NCI-H2196 (cell line): ENCODE results near the gene ATG16L1.
"Not testable (repeated sequence)": the region's sequence is repeated elsewhere in the genome, so short reads cannot be mapped to it uniquely, and the experiment has no call there.

ENCODE experiments used
- DNase-seq: peaks from one replicate; lab custom pipeline; 2025; ENCODE audit not compliant: unreplicated experiment; lab: John Stamatoyannopoulos, UW

Gene ATG16L1

GRCh38 chr2:233328922-233329321, 77.4 kb downstream of the ATG16L1 start:
- DNase-seq, result no peak

- no peak for DNase-seq
Observed at GRCh38 chr2:233329489-233330135, 78.1 kb downstream of the ATG16L1 start.

GRCh38 chr2:233331536-233331935, 80.1 kb downstream of the ATG16L1 start:
- DNase-seq, result no peak

GRCh38 chr2:233332125-233332524, 80.7 kb downstream of the ATG16L1 start:
- DNase-seq, result no peak

GRCh38 chr2:233334915-233335314, 83.4 kb downstream of the ATG16L1 start:
- DNase-seq, result no peak

GRCh38 chr2:233336091-233336490, 84.6 kb downstream of the ATG16L1 start:
- DNase-seq, result not testable (repeated sequence)

GRCh38 chr2:233336541-233336940, 85.1 kb downstream of the ATG16L1 start:
- no peak for DNase-seq

- DNase-seq, result no peak
Observed at GRCh38 chr2:233338046-233338445, 86.6 kb downstream of the ATG16L1 start.

- no peak for DNase-seq
Observed at GRCh38 chr2:233338812-233339368, 87.4 kb downstream of the ATG16L1 start.

GRCh38 chr2:233339427-233339826, 88.0 kb downstream of the ATG16L1 start:
- DNase-seq, result no peak

- DNase-seq, result no peak
Observed at GRCh38 chr2:233341296-233341695, 89.8 kb downstream of the ATG16L1 start.

- no peak for DNase-seq
Observed at GRCh38 chr2:233342301-233342700, 90.8 kb downstream of the ATG16L1 start.

- DNase-seq, result no peak
Observed at GRCh38 chr2:233343171-233343705, 91.8 kb downstream of the ATG16L1 start.
